Body of pancreas (tissue), 4 donors: ENCODE measurements around the gene PF4V1.

Source experiments
- POLR2A ChIP-seq, 3 donors: fragments of 450-650 bp; IDR thresholded peaks; one replicate each; pipeline ENCODE4 v1.6.1; 2016; ENCODE audit warnings: antibody characterized with exemption in 3 of 3, mild to moderate bottlenecking in 2 of 3
- TF ChIP-seq, protein P1 (sequence below), 7 experiments: fragments of 450-650 bp in 4 of 7; fragments of 200-600 bp in 3 of 7; sonication (generic) in 3 of 7; IDR thresholded peaks; one replicate each; pipeline ENCODE4 v1.5.1; 2016 to 2019; ENCODE audit warnings: antibody characterized with exemption in 7 of 7

DNA sequence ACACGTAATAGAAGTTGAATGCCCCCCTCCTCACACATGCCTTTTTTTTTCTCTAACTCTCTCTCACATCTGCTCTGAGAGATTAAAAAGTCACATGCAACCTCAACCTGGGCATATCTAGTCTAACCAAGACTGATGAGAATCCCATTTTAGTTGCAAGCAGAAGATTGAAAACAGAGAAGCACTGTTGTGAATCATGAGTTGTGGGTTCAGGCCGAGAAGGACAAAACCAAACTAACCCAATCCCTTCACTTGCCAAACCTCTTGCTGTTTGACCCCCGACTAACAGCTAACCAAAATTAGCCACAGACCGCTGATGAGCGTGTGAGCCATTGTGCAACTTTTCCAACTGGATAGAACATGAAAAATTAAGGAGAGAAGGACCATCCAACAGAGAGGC, 47.9 kb downstream of the PF4V1 start:
- TF ChIP-seq, protein P1, sequence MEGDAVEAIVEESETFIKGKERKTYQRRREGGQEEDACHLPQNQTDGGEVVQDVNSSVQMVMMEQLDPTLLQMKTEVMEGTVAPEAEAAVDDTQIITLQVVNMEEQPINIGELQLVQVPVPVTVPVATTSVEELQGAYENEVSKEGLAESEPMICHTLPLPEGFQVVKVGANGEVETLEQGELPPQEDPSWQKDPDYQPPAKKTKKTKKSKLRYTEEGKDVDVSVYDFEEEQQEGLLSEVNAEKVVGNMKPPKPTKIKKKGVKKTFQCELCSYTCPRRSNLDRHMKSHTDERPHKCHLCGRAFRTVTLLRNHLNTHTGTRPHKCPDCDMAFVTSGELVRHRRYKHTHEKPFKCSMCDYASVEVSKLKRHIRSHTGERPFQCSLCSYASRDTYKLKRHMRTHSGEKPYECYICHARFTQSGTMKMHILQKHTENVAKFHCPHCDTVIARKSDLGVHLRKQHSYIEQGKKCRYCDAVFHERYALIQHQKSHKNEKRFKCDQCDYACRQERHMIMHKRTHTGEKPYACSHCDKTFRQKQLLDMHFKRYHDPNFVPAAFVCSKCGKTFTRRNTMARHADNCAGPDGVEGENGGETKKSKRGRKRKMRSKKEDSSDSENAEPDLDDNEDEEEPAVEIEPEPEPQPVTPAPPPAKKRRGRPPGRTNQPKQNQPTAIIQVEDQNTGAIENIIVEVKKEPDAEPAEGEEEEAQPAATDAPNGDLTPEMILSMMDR (IDR thresholded peaks at IDR 0.05), result no peak
- no peak for TF ChIP-seq POLR2A (IDR thresholded peaks at IDR 0.05)
